Measurements from ENCODE around the gene S1PR5.
A peak's percentile ranks its signal among the peaks of the same experiment; 100 is the strongest.
"Not testable (repeated sequence)": the region's sequence is repeated elsewhere in the genome, so short reads cannot be mapped to it uniquely, and the experiment has no call there.

S1PR5 gene

DNA sequence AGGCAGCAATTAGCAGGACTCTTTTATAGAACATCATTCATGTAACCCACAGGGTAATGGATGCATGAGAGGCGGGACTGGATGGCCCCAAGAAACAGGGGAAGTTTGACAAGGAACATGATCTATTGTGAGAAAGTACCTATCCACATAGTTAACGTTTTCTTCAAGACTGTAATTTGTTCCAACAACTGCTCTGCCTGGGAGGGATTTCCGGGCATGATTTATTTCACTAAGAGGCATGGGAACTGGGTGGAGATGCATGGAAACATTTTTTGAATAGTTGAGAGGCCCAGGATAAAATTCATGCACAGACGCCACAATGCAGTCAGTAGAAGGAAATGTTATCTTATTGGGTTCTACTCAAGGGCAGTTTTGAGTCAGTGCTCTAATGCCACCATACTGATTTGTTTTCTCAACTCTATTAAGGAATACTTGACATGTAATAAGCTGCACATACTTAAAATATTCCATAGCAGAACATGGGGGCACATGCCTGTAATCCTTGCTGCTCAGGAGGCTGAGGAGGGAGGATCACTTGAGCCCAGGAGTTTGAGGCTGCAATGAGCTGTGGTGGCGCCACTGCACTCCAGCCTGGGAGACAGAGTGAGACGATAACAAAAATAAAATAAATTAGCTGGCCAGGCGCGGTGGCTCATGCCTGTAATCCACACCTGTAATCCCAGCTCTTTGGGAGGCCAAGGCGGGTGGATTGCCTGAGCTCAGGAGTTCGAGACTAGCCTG, 16.6 kb upstream of the S1PR5 start:
- no peak overlapping the region for H3K23ac ChIP-seq (ENCODE audit: low read length in 2 of 2)
- 62% methylated on average over 9 of the region's 10 CpGs for WGBS
- H3K9me3 ChIP-seq (ENCODE audit: control insufficient read depth, low read length) = no peaks in the 10 kb centered on the region
- peak; percentile 98 for DNase-seq
- H3K79me1 ChIP-seq (replicated peaks; ENCODE audit: low read length, poor library complexity, severe bottlenecking) = no peaks in the 10 kb centered on the region
- H3K27ac ChIP-seq (ENCODE audit: low read length, poor library complexity, severe bottlenecking) = no peak overlapping the region
- H2AFZ ChIP-seq (ENCODE audit: low read depth, low read length) = no peak overlapping the region
- H2BK5ac ChIP-seq (ENCODE audit: low read depth, low read length, poor library complexity, severe bottlenecking) = no peak overlapping the region
- no peak overlapping the region for H2BK120ac ChIP-seq (ENCODE audit: low read depth, low read length)
- no peak overlapping the region for H4K91ac ChIP-seq (ENCODE audit: low read length)
- no peak overlapping the region for H2AK5ac ChIP-seq (ENCODE audit: low read length, severe bottlenecking)
- no peak overlapping the region for H2BK15ac ChIP-seq (ENCODE audit: low read depth, poor library complexity, severe bottlenecking)
- no peaks in the 10 kb centered on the region for H3K4me1 ChIP-seq (ENCODE audit: control insufficient read depth, insufficient read depth, low read depth, low read length)
- peaks cover 7 to 25% of the 10 kb centered on the region in 2 experiments for H3K27me3 ChIP-seq (ENCODE audit: control insufficient read depth in 1 of 2, insufficient read depth in 1 of 2, low read length in 2 of 2)
- H3K4me2 ChIP-seq (ENCODE audit: low read length, poor library complexity, severe bottlenecking) = no peak overlapping the region
- no peak overlapping the region for H4K8ac ChIP-seq (ENCODE audit: low read length)
- H3K14ac ChIP-seq (ENCODE audit: low read length in 2 of 2) = no peak overlapping the region
- H3K36me3 ChIP-seq (ENCODE audit: control insufficient read depth in 1 of 2, insufficient read depth in 2 of 2, low read depth in 1 of 2, low read length in 2 of 2) = no peaks in the 10 kb centered on the region
- no peak overlapping the region for H3K4me3 ChIP-seq (ENCODE audit: insufficient read depth in 1 of 2, low read depth in 1 of 2, low read length in 2 of 2)
- no peak overlapping the region for H3K9ac ChIP-seq (ENCODE audit: low read length)
- no peak overlapping the region for H3K18ac ChIP-seq (ENCODE audit: low read depth in 1 of 2, low read length in 2 of 2)
- no peak overlapping the region for H2BK12ac ChIP-seq (ENCODE audit: low read length in 2 of 2)
- H3K4ac ChIP-seq (ENCODE audit: low read depth in 1 of 2, low read length in 2 of 2) = no peak overlapping the region

DNA sequence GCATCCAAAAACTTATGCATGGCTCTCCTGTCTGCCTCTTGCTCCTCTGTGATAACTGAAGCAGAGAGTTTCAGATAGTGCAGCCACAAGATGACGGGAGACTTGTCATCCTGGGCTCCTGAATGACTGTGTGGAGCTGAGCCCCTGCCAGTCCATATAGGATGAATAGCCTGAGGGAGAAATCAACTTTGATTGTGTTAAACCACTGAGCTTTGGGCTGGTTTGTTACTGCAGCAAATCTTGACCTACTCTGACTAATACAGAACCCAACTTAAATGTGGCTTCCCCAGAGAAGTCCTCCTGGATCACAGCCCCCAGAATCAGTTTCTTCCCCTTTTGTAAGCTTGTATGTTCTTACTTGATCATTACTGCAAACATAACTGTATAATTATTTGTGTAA, 15.2 kb upstream of the S1PR5 start:
- no peak overlapping the region for H3K4me3 ChIP-seq (ENCODE audit: insufficient read depth in 1 of 2, low read depth in 1 of 2, low read length in 2 of 2)
- WGBS = 80% methylated on average over 1 of the region's 1 CpG
- peaks cover 0 to 13% of the 10 kb centered on the region in 2 experiments for H3K27me3 ChIP-seq (ENCODE audit: control insufficient read depth in 1 of 2, insufficient read depth in 1 of 2, low read length in 2 of 2)
- H3K18ac ChIP-seq (ENCODE audit: low read depth in 1 of 2, low read length in 2 of 2) = no peak overlapping the region
- H2BK15ac ChIP-seq (ENCODE audit: low read depth, poor library complexity, severe bottlenecking) = no peak overlapping the region
- H4K91ac ChIP-seq (ENCODE audit: low read length) = no peak overlapping the region
- no peak overlapping the region for H3K4me2 ChIP-seq (ENCODE audit: low read length, poor library complexity, severe bottlenecking)
- H3K36me3 ChIP-seq (ENCODE audit: control insufficient read depth in 1 of 2, insufficient read depth in 2 of 2, low read depth in 1 of 2, low read length in 2 of 2) = no peaks in the 10 kb centered on the region
- no peak overlapping the region for H2BK12ac ChIP-seq (ENCODE audit: low read length in 2 of 2)
- H3K4me1 ChIP-seq (ENCODE audit: control insufficient read depth, insufficient read depth, low read depth, low read length) = no peaks in the 10 kb centered on the region
- H3K14ac ChIP-seq (ENCODE audit: low read length in 2 of 2) = no peak overlapping the region
- DNase-seq = no peak
- H3K27ac ChIP-seq (ENCODE audit: low read length, poor library complexity, severe bottlenecking) = no peak overlapping the region
- H3K9ac ChIP-seq (ENCODE audit: low read length) = no peak overlapping the region
- H2AFZ ChIP-seq (ENCODE audit: low read depth, low read length) = no peak overlapping the region
- no peak overlapping the region for H2BK120ac ChIP-seq (ENCODE audit: low read depth, low read length)
- H2BK5ac ChIP-seq (ENCODE audit: low read depth, low read length, poor library complexity, severe bottlenecking) = no peak overlapping the region
- H3K23ac ChIP-seq (ENCODE audit: low read length in 2 of 2) = no peak overlapping the region
- H3K9me3 ChIP-seq (ENCODE audit: control insufficient read depth, low read length) = no peaks in the 10 kb centered on the region
- no peaks in the 10 kb centered on the region for H3K79me1 ChIP-seq (replicated peaks; ENCODE audit: low read length, poor library complexity, severe bottlenecking)
- no peak overlapping the region for H2AK5ac ChIP-seq (ENCODE audit: low read length, severe bottlenecking)
- H4K8ac ChIP-seq (ENCODE audit: low read length) = no peak overlapping the region
- no peak overlapping the region for H3K4ac ChIP-seq (ENCODE audit: low read depth in 1 of 2, low read length in 2 of 2)

DNA sequence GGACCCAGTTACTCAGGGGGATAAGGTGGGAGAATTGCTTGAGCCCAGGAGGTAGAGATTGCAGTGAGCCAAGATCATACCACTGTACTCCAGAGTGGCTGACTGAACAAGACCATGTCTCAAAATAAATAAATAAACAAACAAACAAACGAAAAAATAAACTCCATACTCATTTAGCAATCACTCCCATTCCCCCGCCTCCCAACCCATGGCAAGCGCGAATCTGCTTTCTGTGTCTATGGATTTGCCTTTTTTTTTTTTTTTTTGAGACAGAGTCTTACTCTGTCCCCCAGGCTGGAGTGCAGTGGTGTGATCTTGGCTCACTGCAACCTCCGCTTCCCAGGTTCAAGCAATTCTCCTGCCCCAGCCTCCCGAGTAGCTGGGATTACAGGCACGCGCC, 9.6 kb upstream of the S1PR5 start:
- not testable (repeated sequence) for H2BK12ac ChIP-seq (ENCODE audit: low read length in 2 of 2); H4K8ac ChIP-seq (ENCODE audit: low read length); H3K36me3 ChIP-seq (ENCODE audit: control insufficient read depth in 1 of 2, insufficient read depth in 2 of 2, low read depth in 1 of 2, low read length in 2 of 2); H3K9ac ChIP-seq (ENCODE audit: low read length); H3K14ac ChIP-seq (ENCODE audit: low read length in 2 of 2); H2BK120ac ChIP-seq (ENCODE audit: low read depth, low read length); H2BK5ac ChIP-seq (ENCODE audit: low read depth, low read length, poor library complexity, severe bottlenecking); H3K23ac ChIP-seq (ENCODE audit: low read length in 2 of 2); H3K27ac ChIP-seq (ENCODE audit: low read length, poor library complexity, severe bottlenecking); DNase-seq; H3K9me3 ChIP-seq (ENCODE audit: control insufficient read depth, low read length); H3K18ac ChIP-seq (ENCODE audit: low read depth in 1 of 2, low read length in 2 of 2); H2AK5ac ChIP-seq (ENCODE audit: low read length, severe bottlenecking); H2BK15ac ChIP-seq (ENCODE audit: low read depth, poor library complexity, severe bottlenecking); H3K4me2 ChIP-seq (ENCODE audit: low read length, poor library complexity, severe bottlenecking); H3K79me1 ChIP-seq (replicated peaks; ENCODE audit: low read length, poor library complexity, severe bottlenecking); H3K4me1 ChIP-seq (ENCODE audit: control insufficient read depth, insufficient read depth, low read depth, low read length); H3K4ac ChIP-seq (ENCODE audit: low read depth in 1 of 2, low read length in 2 of 2); H2AFZ ChIP-seq (ENCODE audit: low read depth, low read length); H4K91ac ChIP-seq (ENCODE audit: low read length); H3K4me3 ChIP-seq (ENCODE audit: insufficient read depth in 1 of 2, low read depth in 1 of 2, low read length in 2 of 2)
- peaks cover 10 to 14% of the 10 kb centered on the region in 2 experiments for H3K27me3 ChIP-seq (ENCODE audit: control insufficient read depth in 1 of 2, insufficient read depth in 1 of 2, low read length in 2 of 2)
- 89% methylated on average over 7 of the region's 8 CpGs for WGBS

DNA sequence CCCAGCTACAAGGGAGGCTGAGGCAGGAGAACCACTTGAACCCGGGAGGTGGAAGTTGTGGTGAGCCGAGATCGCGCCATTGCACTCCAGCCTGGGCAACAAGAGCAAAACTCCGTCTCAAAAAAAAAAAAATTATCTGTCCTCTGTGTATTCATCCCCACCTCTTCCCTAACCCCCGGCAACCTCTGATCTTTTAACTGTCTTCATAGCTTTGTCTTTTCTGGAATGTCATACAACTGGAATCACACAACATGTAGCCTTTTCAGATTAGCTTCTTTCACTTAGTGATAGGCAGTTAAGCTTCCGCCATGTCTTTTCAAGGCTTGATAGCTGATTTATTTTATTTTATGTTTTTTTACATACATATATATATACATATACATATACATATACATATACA, 8.4 kb upstream of the S1PR5 start:
- Histone ChIP-seq H3K18ac (ENCODE audit: low read depth in 1 of 2, low read length in 2 of 2) (no peak overlapping the region), H2BK12ac (ENCODE audit: low read length in 2 of 2) (no peak overlapping the region), H3K27ac (ENCODE audit: low read length, poor library complexity, severe bottlenecking) (no peak overlapping the region), H3K4me1 (ENCODE audit: control insufficient read depth, insufficient read depth, low read depth, low read length) (peaks cover 2% of the 10 kb centered on the region), H4K8ac (ENCODE audit: low read length) (no peak overlapping the region), H3K4me3 (ENCODE audit: insufficient read depth in 1 of 2, low read depth in 1 of 2, low read length in 2 of 2) (no peak overlapping the region), H2BK15ac (ENCODE audit: low read depth, poor library complexity, severe bottlenecking) (no peak overlapping the region), H3K4ac (ENCODE audit: low read depth in 1 of 2, low read length in 2 of 2) (no peak overlapping the region), H3K23ac (ENCODE audit: low read length in 2 of 2) (no peak overlapping the region), H3K9me3 (ENCODE audit: control insufficient read depth, low read length) (no peaks in the 10 kb centered on the region), H3K14ac (ENCODE audit: low read length in 2 of 2) (no peak overlapping the region), H3K36me3 (ENCODE audit: control insufficient read depth in 1 of 2, insufficient read depth in 2 of 2, low read depth in 1 of 2, low read length in 2 of 2) (no peaks in the 10 kb centered on the region), H3K27me3 (ENCODE audit: control insufficient read depth in 1 of 2, insufficient read depth in 1 of 2, low read length in 2 of 2) (peaks cover 10 to 19% of the 10 kb centered on the region in 2 experiments), H3K4me2 (ENCODE audit: low read length, poor library complexity, severe bottlenecking) (no peak overlapping the region), H2AK5ac (ENCODE audit: low read length, severe bottlenecking) (no peak overlapping the region), H3K9ac (ENCODE audit: low read length) (no peak overlapping the region), H2BK120ac (ENCODE audit: low read depth, low read length) (no peak overlapping the region), H4K91ac (ENCODE audit: low read length) (no peak overlapping the region), H2AFZ (ENCODE audit: low read depth, low read length) (no peak overlapping the region), H3K79me1 (replicated peaks; ENCODE audit: low read length, poor library complexity, severe bottlenecking) (no peaks in the 10 kb centered on the region), H2BK5ac (ENCODE audit: low read depth, low read length, poor library complexity, severe bottlenecking) (no peak overlapping the region)
- DNase-seq = no peak
- 96% methylated on average over 6 of the region's 7 CpGs for WGBS
